Smooth muscle cell of bladder (primary cell): ENCODE results near the gene TMPRSS3. TPM values are rescaled to one million over a fixed set of nuclear protein-coding genes. Genes with fewer than 3 reads are reported as not detected.

ENCODE experiments used
- total RNA-seq: library from RNA; depleted of rRNA; stranded (reverse); fragments of >200 nt; gene quantifications from 2 replicates; pipeline ENCODE4 v1.2.3, GENCODE V29; 2014

Gene TMPRSS3
- total RNA-seq = not detected in 2 replicates

DNA sequence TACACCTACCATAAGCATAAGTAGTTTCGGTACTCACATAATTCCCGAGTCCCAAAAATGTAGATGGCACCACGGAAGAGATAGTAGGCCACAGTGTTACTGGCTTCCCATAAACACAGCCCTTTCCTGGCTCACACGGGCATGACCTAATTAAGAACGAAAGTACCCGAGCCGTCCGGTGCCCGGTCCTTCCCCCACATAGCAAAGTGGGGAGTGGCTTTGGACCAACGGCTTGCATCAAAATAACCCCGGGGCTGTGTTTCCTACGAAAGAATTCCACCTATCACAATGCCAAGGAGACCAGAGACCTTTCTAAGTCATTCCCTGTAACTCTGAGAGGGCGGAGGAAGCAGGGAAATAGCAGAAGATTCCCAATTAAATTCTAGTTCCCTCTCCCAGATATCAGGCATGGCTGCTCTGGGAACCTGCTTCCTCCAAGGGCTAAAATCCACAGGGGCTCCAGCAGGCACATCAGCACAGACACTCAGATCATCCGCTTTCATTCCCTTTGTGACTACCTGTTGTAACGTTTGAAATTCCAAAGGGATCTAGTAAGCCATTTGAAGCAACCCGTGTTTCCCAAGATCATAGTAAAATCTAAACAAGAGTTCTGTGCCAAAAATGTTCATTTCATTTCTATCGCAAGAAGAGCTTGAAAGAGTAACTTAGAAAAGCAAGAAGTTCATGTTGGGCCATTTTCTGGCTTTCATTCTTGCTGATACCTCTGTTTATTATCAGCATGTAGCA, at the start of gene TMPRSS3:
Gene TMPRSS3 (minus strand): TSS at position 148 of the 747 bp plus-strand sequence. CDS start 635 bp downstream, outside the sequence.

DNA sequence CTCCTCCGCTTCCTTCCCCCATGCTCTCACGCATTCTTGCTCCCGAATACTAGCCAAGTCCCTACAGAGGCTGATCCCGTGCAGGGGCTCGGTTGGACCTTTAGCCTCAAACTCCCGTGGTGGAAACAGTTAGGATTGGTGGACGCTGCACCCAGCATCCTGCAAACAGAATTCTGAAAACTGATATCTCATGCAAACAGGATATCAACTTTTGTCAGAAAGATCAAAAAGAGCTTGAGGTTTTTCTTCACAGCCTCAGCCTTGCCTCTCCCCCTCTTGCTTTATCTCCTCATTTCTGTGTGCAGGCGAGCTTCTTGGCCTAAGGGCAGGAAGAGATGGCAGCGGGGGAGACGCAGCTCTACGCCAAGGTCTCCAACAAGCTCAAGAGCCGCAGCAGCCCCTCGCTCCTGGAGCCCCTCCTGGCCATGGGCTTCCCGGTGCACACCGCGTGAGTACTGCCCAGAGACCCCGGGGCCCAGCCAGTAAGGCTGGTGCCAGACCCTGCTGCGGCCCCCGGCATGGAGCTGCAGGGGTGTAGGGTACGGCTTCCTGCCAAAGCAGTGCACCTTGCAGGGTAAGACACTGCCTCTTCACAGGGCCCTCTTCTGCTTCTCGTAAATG, 7.9 kb upstream of the TMPRSS3 start, which contains the start of gene UBASH3A:
Gene UBASH3A (plus strand): TSS at position 292 of the 621 bp plus-strand sequence. CDS start 44 bp downstream, at position 336.

DNA sequence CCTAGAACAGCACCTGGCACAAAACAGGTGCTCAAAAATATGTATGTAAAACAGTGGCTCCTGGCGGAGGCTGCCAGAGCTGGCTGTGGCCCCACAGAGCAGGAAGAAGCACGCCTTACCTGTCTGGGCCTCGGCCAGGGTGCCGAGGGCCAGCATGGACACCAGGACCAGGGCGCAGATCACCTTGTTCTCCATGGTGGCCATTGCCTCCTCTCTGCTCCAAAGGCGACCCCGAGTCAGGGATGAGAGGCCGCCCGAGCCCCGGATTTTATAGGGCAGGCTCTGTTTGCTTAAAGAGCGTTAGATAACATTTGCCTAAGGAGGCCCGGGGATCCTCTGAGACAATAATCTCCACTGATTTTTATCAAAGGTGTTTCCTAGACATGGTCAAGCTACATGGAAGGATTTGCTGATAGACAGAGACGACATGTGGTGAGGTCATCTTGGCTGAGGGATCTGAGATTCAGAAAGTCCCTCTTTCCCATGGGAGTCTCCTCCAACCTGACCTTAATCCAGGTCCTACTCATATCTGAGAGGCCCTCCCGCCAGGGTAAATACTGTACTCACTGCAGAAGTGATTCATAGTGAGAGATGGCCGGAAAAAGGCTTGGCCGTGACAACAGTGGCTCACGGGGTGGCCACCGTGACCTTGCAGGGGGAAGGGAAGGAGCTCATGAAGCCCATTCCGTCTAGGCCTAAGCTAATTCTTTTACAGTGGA, 29.4 kb downstream of the TMPRSS3 start, which contains the start of gene TFF1:
Gene TFF1 (minus strand): TSS at position 244 of the 719 bp plus-strand sequence. CDS start 40 bp downstream, at position 204.

GRCh38 chr21:42350927-42351426, 44.9 kb downstream of the TMPRSS3 start, which contains the start of gene TFF2:
TSS of gene TFF2 (minus strand) at chr21:42350994. CDS start at chr21:42350957, 37 bp downstream.

Other genes with a start within 250 kb of the TMPRSS3 start
- gene ABCG1, start 176.9 kb downstream of the TMPRSS3 start, total RNA-seq = 2.7 and 3.7 TPM in 2 replicates
- gene TFF3, start 80.6 kb downstream of the TMPRSS3 start, total RNA-seq = 0.14 TPM in 1 of 2 replicates, not detected in the other
- not detected in 2 replicates for gene TFF2, start 45.1 kb downstream of the TMPRSS3 start, total RNA-seq
- not detected in 2 replicates for gene TFF1, start 29.5 kb downstream of the TMPRSS3 start, total RNA-seq
- under 0.01 TPM in 1 of 2 replicates, not detected in the other for gene UBASH3A, start 7.8 kb upstream of the TMPRSS3 start, total RNA-seq
- gene RSPH1, start 100.2 kb upstream of the TMPRSS3 start, total RNA-seq = 0.14 TPM in 1 of 2 replicates, not detected in the other
- gene SLC37A1, start 117.8 kb upstream of the TMPRSS3 start, total RNA-seq = 1.8 and 3.0 TPM in 2 replicates